GM20000 (cell line): Measurements from ENCODE around the gene CDC37L1.

Experiments used
- DNase-seq: peaks from one replicate; pipeline ENCODE4 v3.0.0; 2012; ENCODE audit warnings: low spot score
- TF ChIP-seq, protein P1 (sequence below): IDR thresholded peaks from 2 replicates; pipeline ENCODE4 v1.5.1; 2012; ENCODE audit warnings: mild to moderate bottlenecking, control low read depth; ENCODE audit errors: extremely low read depth, missing control alignments

CDC37L1 gene

DNA sequence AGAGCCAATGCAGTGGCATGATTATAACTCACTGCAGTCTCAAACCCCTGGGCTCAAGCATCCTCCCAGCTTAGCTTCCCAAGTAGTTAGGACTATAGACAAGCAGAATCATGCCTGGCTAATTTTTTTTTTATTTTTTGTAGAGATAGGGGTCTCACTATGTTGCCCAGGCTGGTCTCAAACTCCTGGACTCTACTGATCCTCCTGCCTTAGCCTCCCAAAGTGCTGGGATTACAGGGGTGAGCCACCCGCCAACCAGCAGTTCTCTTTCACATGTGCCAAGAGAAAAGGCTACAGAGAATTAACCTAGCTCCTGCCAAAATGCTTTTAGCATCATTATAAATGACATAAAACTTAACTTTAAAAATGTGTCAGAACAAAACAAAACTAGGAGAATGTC lies 53.5 kb downstream of the CDC37L1 start:
- DNase-seq = no peak

DNA sequence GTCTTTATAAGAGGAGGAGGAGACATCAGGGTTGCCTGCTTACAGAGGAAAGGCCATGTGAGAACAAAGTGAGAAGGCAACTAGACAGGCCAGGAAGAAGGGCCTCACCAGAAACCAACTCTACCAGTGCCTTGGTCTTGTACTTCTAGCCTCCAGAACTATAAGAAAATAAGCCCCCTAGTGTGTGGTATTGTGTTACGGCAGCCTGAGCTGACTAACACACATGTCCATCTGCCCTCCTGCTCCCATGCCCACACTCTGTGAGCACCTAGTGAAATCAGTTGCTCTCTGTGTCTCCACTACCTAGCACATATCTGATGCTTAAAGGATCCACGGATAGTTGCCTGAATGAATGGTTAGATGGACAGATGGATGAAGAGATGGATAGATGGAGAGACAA lies 54.8 kb downstream of the CDC37L1 start:
- DNase-seq = no peak
- TF ChIP-seq, protein P1, sequence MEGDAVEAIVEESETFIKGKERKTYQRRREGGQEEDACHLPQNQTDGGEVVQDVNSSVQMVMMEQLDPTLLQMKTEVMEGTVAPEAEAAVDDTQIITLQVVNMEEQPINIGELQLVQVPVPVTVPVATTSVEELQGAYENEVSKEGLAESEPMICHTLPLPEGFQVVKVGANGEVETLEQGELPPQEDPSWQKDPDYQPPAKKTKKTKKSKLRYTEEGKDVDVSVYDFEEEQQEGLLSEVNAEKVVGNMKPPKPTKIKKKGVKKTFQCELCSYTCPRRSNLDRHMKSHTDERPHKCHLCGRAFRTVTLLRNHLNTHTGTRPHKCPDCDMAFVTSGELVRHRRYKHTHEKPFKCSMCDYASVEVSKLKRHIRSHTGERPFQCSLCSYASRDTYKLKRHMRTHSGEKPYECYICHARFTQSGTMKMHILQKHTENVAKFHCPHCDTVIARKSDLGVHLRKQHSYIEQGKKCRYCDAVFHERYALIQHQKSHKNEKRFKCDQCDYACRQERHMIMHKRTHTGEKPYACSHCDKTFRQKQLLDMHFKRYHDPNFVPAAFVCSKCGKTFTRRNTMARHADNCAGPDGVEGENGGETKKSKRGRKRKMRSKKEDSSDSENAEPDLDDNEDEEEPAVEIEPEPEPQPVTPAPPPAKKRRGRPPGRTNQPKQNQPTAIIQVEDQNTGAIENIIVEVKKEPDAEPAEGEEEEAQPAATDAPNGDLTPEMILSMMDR = no peak

More for the DNA sequence above, 53.5 kb downstream of the CDC37L1 start:
- TF ChIP-seq, protein P1 = no peak

DNA sequence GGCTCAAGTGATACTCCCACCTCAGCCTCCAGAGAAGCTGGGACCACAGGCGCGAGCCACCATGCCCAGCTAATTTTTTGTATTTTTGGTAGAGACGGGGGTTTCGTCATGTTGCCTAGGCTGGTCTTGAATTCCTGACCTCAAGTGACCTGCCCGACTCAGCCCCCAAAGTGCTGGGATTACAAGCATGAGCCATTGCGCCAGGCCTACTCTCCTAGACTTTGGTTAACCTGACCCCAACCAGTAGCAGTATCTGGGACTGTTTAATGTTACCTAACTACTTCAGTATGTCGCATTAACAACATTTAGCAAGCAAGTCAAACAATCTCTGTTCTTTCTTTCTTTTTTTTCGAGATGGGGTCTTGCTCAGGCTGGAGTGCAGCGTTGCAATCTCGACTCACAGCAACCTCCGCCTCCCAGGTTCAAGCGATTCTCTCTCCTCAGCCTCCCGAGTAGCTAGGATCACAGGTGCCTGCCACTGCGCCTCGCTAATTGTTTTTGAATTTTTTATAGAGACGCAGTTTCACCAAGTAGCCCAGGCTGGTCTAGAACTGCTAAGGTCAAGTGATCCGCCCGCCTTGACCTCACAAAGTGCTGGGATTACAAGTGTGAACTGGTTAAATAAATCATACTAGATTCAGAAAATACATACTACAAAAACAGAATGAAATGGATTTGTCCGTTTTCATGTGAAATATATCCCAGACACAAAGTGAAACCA lies 59.7 kb downstream of the CDC37L1 start:
- DNase-seq = no peak
- TF ChIP-seq, protein P1 = no peak

DNA sequence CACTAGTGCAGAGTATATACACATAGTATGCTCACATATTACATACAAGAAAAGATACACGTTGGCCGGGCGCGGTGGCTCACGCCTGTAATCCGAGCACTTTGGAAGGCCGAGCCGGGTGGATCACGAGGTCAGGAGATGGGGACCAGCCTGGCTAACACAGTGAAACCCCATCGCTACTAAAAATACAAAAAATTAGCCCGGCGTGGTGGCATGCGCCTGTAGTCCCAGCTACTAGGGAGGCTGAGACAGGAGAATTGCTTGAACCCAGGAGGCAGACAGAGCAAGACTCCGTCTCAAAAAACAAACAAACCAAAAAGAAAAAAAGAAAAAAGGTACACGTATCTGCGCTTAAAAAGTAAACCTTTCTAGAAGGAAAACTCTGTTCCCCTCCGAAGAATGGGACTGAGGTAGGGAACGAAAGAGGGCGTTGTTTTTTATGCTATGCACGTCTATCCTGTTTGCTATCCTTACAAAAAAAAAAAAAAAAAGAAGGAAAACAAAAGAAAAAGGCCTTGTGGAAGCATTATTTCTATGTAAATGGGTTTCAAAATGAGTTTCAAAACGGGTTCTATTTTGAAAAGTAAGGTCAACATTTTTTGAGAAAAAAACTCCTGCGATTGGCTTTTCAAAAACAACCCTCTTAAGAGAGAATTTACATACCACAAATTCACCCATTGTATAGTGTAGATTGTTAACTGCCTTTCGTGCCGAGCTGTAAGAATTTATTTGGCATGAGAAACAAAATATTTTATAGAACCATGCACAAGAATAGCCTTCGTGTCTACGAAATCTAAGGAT lies 60.4 kb downstream of the CDC37L1 start:
- peak; percentile 43 for DNase-seq
- TF ChIP-seq, protein P1 = no peak

DNA sequence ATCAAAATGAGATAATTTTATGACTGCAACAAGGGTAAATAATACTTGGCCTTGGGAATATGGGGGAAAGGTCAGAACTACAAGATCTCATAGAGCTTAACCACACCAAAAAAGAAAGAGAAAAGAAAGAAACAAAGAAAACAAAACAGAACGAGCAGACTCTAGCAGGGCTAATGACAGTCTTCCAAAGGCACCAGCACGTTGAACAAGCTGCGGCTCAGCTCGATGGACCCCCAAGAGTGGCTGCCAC lies 60.9 kb downstream of the CDC37L1 start:
- TF ChIP-seq, protein P1 = no peak
- no peak for DNase-seq

DNA sequence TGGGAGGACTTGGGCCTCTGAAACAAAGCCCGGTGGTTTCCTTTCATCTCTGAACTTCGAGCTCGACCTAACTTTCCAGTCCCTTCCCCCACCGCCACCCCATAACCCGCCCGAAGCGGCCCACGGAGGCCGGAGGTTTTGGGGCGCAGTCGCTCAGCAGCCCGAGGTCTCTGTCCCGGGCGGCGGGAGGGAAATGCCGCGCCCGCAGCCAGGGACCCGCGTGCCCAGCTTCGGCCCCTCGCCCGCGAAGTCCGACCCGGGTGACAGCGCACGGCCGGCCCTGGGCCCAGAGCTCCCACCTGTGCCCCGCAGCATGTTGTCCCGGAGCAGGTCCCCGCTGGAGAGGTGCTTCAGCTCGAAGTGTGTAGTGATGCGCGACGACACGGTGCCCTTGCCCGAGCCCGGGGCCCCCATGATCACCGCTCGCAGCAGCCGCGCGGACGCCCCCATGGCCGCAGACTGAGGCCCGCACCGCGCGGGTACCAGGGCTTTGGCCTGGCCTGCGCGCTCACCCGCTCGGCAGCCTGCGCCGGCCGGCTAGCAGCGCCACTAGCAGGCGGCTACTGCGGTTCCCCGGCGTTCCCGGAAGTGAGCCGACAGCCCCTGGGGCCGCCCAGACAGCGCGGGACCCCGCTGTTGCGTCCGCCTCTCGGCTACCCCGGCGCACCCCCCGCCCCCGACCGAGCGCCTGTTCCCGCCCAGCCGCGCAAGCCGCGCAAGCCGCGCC lies 61.4 kb downstream of the CDC37L1 start, which contains the start of gene AK3:
Gene AK3, minus strand, starts transcription at position 565 of the 727 bp plus-strand sequence. Its CDS starts 115 bp downstream, at position 450.
- TF ChIP-seq, protein P1 = peak; percentile 35
- DNase-seq = peak; percentile 99

DNA sequence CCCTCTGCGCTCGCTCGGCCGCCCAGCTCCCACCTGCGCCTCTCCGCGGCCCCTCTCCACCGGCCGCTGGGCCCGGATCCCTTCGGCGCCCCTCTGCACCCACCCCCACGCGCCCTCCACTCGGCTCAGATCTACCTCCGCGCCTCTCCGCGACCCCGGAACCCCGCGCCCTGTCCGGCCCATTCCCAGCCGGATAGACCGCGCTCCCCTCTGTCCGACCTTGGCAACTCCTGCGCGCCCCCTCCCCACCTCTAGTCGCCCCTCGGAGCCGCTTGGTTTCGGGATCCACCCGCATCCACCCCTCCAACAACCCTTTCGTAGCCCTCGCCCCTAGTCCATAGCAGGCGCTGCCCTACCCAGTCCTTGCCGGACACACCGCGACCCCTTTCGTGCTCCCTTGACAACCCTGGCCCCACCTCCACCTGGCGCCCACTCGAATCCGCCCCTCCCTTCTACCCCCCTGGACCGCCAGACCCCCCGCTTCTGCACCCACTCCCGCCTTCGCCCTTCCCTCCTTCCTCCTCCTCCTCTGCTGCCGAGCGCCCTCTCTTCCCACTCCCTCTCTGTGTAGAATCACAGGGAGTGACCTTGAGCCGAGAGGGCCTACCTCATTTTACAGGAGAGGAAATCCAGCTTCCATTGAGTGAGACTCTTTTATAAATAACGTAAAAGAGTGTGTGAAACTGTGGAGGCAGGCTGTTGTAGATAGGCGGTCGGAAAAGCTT lies 62.2 kb downstream of the CDC37L1 start:
- DNase-seq = peak; percentile 26
- TF ChIP-seq, protein P1 = no peak
